Right atrium auricular region (tissue), 2 donors: ENCODE results near the gene NR0B1. TPM values are rescaled to one million over a fixed set of nuclear protein-coding genes. Genes with fewer than 3 reads are reported as not detected.

Source experiments
- DNase-seq: peaks from one replicate; pipeline ENCODE4 v3.0.0-alpha.2; 2019; ENCODE audit warnings: low spot score
- H3K27ac ChIP-seq, 2 donors: fragments of 200-600 bp; sonication (generic); 1 replicate in 1 of 2; 2 replicates in 1 of 2; pipeline ENCODE4 v1.5.1; 2016 to 2019
- H3K27me3 ChIP-seq, 2 donors: fragments of 200-600 bp; sonication (generic); one replicate each; pipeline versions ENCODE4 v1.5.1 to v1.6.0; 2017 to 2019
- H3K36me3 ChIP-seq: fragments of 200-600 bp; sonication (generic); one replicate; pipeline ENCODE4 v1.5.1; 2016
- H3K4me1 ChIP-seq, 2 donors: fragments of 200-600 bp; sonication (generic); one replicate each; pipeline versions ENCODE4 v1.5.1 to v1.6.0; 2017 to 2019
- H3K4me3 ChIP-seq, 2 donors: fragments of 200-600 bp; sonication (generic); 1 replicate in 1 of 2; 2 replicates in 1 of 2; pipeline ENCODE4 v1.5.1; 2017 to 2019; ENCODE audit warnings: mild to moderate bottlenecking in 1 of 2, moderate library complexity in 1 of 2
- H3K9me3 ChIP-seq, 2 donors: fragments of 200-600 bp; sonication (generic); one replicate each; pipeline ENCODE4 v1.5.1; 2019
- total RNA-seq, 2 donors: library from RNA; depleted of rRNA; stranded (reverse); fragments of >200 nt; gene quantifications; one replicate each; pipeline ENCODE4 v1.1.0, GENCODE V29; 2016
- TF ChIP-seq, protein P1 (sequence below), 2 donors: fragments of 200-600 bp; sonication (generic); IDR thresholded peaks; one replicate each; pipeline ENCODE4 v1.5.1; 2019; ENCODE audit warnings: antibody characterized with exemption in 2 of 2

Gene NR0B1
- total RNA-seq, 2 donors from 2014 or later = not detected

GRCh38 chrX:30313322-30313721 lies 4.1 kb upstream of the NR0B1 start:
- Histone ChIP-seq H3K27ac (no peak overlapping the region), H3K9me3 (no peaks in the 10 kb centered on the region), H3K4me1 (peaks cover 0 to 8% of the 10 kb centered on the region in 2 donors), H3K27me3 (peaks cover 0 to 1% of the 10 kb centered on the region in 2 donors), H3K4me3 (no peak overlapping the region), H3K36me3 (no peaks in the 10 kb centered on the region)
- TF ChIP-seq, protein P1, sequence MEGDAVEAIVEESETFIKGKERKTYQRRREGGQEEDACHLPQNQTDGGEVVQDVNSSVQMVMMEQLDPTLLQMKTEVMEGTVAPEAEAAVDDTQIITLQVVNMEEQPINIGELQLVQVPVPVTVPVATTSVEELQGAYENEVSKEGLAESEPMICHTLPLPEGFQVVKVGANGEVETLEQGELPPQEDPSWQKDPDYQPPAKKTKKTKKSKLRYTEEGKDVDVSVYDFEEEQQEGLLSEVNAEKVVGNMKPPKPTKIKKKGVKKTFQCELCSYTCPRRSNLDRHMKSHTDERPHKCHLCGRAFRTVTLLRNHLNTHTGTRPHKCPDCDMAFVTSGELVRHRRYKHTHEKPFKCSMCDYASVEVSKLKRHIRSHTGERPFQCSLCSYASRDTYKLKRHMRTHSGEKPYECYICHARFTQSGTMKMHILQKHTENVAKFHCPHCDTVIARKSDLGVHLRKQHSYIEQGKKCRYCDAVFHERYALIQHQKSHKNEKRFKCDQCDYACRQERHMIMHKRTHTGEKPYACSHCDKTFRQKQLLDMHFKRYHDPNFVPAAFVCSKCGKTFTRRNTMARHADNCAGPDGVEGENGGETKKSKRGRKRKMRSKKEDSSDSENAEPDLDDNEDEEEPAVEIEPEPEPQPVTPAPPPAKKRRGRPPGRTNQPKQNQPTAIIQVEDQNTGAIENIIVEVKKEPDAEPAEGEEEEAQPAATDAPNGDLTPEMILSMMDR (IDR thresholded peaks at IDR 0.05) = no peak
- DNase-seq = no peak

GRCh38 chrX:30312858-30313257 lies 3.7 kb upstream of the NR0B1 start:
- H3K4me1 ChIP-seq = peaks cover 0 to 11% of the 10 kb centered on the region in 2 donors

GRCh38 chrX:30310429-30311206 lies 1.4 kb upstream of the NR0B1 start:
- no peak overlapping the region for H3K27ac ChIP-seq
- DNase-seq = no peak
- peaks cover 0 to 6% of the 10 kb centered on the region in 2 donors for H3K27me3 ChIP-seq
- no peaks in the 10 kb centered on the region for H3K36me3 ChIP-seq
- TF ChIP-seq, protein P1 (IDR thresholded peaks at IDR 0.05) = no peak
- peaks cover 0 to 11% of the 10 kb centered on the region in 2 donors for H3K4me1 ChIP-seq
- H3K9me3 ChIP-seq = no peaks in the 10 kb centered on the region
- H3K4me3 ChIP-seq = no peak overlapping the region

More at GRCh38 chrX:30312858-30313257, 3.7 kb upstream of the NR0B1 start:
- Histone ChIP-seq H3K27me3 (peaks cover 0 to 6% of the 10 kb centered on the region in 2 donors), H3K9me3 (no peaks in the 10 kb centered on the region), H3K27ac (no peak overlapping the region), H3K36me3 (no peaks in the 10 kb centered on the region), H3K4me3 (no peak overlapping the region)
- DNase-seq = no peak
- TF ChIP-seq, protein P1 (IDR thresholded peaks at IDR 0.05) = no peak

GRCh38 chrX:30308263-30309138 lies 689 bp downstream of the NR0B1 start:
- DNase-seq = no peak
- Histone ChIP-seq H3K36me3 (no peaks in the 10 kb centered on the region), H3K9me3 (no peaks in the 10 kb centered on the region), H3K27ac (no peak overlapping the region), H3K27me3 (peaks cover 0 to 6% of the 10 kb centered on the region in 2 donors), H3K4me3 (peak overlapping the region in 1 of 2 donors; percentile 19), H3K4me1 (peaks cover 0 to 11% of the 10 kb centered on the region in 2 donors)
- TF ChIP-seq, protein P1 (IDR thresholded peaks at IDR 0.05) = no peak

DNA sequence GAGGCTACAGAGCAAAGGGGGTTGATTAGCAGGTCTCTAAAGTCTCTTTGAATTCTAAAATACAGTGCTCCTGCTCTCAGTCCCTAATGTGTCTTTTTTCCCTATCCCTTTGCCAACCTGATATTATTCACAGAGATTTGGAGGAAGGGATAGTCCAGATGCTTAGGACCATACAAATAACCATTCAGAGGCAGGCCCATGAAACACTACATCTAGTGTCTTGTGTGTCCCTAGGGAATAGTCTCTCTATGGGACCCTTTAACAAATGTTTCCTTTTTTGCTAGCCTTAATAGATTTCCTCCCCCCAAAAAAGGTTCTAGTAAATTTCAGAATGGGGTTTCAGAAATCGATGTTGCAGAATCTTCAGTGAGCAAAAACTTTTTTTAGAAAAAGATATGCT lies 1.7 kb downstream of the NR0B1 start:
- Histone ChIP-seq H3K9me3 (no peaks in the 10 kb centered on the region), H3K27me3 (peaks cover 0 to 6% of the 10 kb centered on the region in 2 donors), H3K27ac (no peak overlapping the region), H3K4me1 (peaks cover 0 to 11% of the 10 kb centered on the region in 2 donors), H3K4me3 (no peak overlapping the region), H3K36me3 (no peaks in the 10 kb centered on the region)
- no peak for DNase-seq
- TF ChIP-seq, protein P1 (IDR thresholded peaks at IDR 0.05) = no peak
